Measurements from ENCODE around the gene PTPRD. TPM values are rescaled to one million over a fixed set of nuclear protein-coding genes. Genes with fewer than 3 reads are reported as not detected.

The PTPRD gene
- total and polyA plus RNA-seq, 9 of the 15 experiments (the other 6 are each of a cell fraction or from before 2014, with no cell fraction given) = 0.11 TPM; not detected in 8

- ChIA-PET CTCF (ENCODE audit: low intra/inter-chr PET ratio) (no interaction called here), POLR2A (no interaction called here)
- H3K9ac ChIP-seq (ENCODE audit: insufficient read depth in 1 of 2, low read depth in 2 of 2, low read length in 2 of 2) = no peak overlapping the region
- H4K20me1 ChIP-seq (replicated peaks; ENCODE audit: control insufficient read depth, insufficient read depth, low read length) = no peaks in the 10 kb centered on the region
- H3K4me3 ChIP-seq = no peak overlapping the region
- H3K9me3 ChIP-seq (replicated peaks; ENCODE audit: control insufficient read depth, insufficient read depth, low read depth, low read length) = no peaks in the 10 kb centered on the region
- DNase-seq (ENCODE audit: extremely low read depth in 1 of 4, low spot score in 3 of 4) = no peak
- H3K36me3 ChIP-seq (ENCODE audit: control insufficient read depth, insufficient read depth, low read length) = no peaks in the 10 kb centered on the region
- 0% methylated on average over 2 of the region's 2 CpGs for WGBS (ENCODE audit: insufficient coverage, low coverage, missing lambda C conversion rate)
- no peak overlapping the region for H3K4me2 ChIP-seq (ENCODE audit: insufficient read depth, low read length)
- no peaks in the 10 kb centered on the region for H3K27me3 ChIP-seq (ENCODE audit: control insufficient read depth in 2 of 2, insufficient read depth in 2 of 2, low read length in 2 of 2)
- in situ Hi-C loops (cut with MboI) (no loop called here), intact Hi-C loops (cut with micrococcal nuclease) (no loop called here)
- no peak overlapping the region for H3K27ac ChIP-seq (ENCODE audit: extremely low read depth, low read depth, low read length)
- H3K79me2 ChIP-seq (ENCODE audit: control insufficient read depth, insufficient read depth, low read length) = no peaks in the 10 kb centered on the region
- H3K9me1 ChIP-seq (ENCODE audit: control insufficient read depth, insufficient read depth, low read length) = no peaks in the 10 kb centered on the region
- no peak overlapping the region for H2AFZ ChIP-seq (ENCODE audit: low read depth, low read length)
- BruUV-seq (replicated peaks) = no TSS peak
- TF ChIP-seq GATAD2A (IDR thresholded peaks at IDR 0.05) (no peak), PHB (CRISPR knock-in tag; IDR thresholded peaks at IDR 0.05) (no peak), MCM7 (IDR thresholded peaks at IDR 0.05) (no peak), E2F5 (CRISPR knock-in tag; IDR thresholded peaks at IDR 0.05) (no peak), JUND (IDR thresholded peaks at IDR 0.05; ENCODE audit: borderline replicate concordance, low read depth, low read length) (no peak), JUND (tag; IDR thresholded peaks at IDR 0.05; ENCODE audit: borderline replicate concordance, low read depth, low read length) (no peak), ZMIZ1 (IDR thresholded peaks at IDR 0.05; ENCODE audit: low read depth in 2 of 2, low read length in 2 of 2) (no peak), BHLHE40 (IDR thresholded peaks at IDR 0.05; ENCODE audit: low read length) (no peak), HCFC1 (IDR thresholded peaks at IDR 0.05; ENCODE audit: low read depth, low read length) (no peak), CCAR2 (IDR thresholded peaks at IDR 0.05; ENCODE audit: low read depth, low read length) (no peak), MYC (IDR thresholded peaks at IDR 0.05; ENCODE audit: low read depth, low read length) (no peak), MYC (CRISPR knock-in tag; IDR thresholded peaks at IDR 0.05; ENCODE audit: borderline replicate concordance, low read depth) (no peak), ZNF586 (CRISPR knock-in tag; conservative IDR thresholded peaks at IDR 0.05) (no peak), SNAPC5 (CRISPR knock-in tag; IDR thresholded peaks at IDR 0.05) (no peak)
- TF ChIP-seq, protein P1, sequence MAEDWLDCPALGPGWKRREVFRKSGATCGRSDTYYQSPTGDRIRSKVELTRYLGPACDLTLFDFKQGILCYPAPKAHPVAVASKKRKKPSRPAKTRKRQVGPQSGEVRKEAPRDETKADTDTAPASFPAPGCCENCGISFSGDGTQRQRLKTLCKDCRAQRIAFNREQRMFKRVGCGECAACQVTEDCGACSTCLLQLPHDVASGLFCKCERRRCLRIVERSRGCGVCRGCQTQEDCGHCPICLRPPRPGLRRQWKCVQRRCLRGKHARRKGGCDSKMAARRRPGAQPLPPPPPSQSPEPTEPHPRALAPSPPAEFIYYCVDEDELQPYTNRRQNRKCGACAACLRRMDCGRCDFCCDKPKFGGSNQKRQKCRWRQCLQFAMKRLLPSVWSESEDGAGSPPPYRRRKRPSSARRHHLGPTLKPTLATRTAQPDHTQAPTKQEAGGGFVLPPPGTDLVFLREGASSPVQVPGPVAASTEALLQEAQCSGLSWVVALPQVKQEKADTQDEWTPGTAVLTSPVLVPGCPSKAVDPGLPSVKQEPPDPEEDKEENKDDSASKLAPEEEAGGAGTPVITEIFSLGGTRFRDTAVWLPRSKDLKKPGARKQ (CRISPR knock-in tag; IDR thresholded peaks at IDR 0.05) = no peak
- TF ChIP-seq, protein P2, sequence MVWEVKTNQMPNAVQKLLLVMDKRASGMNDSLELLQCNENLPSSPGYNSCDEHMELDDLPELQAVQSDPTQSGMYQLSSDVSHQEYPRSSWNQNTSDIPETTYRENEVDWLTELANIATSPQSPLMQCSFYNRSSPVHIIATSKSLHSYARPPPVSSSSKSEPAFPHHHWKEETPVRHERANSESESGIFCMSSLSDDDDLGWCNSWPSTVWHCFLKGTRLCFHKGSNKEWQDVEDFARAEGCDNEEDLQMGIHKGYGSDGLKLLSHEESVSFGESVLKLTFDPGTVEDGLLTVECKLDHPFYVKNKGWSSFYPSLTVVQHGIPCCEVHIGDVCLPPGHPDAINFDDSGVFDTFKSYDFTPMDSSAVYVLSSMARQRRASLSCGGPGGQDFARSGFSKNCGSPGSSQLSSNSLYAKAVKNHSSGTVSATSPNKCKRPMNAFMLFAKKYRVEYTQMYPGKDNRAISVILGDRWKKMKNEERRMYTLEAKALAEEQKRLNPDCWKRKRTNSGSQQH (CRISPR knock-in tag; IDR thresholded peaks at IDR 0.05) = no peak
- no peak for ATAC-seq
- no peak for FAIRE-seq
- no peaks in the 10 kb centered on the region for H3K4me1 ChIP-seq (replicated peaks in 1 of 2; ENCODE audit: control insufficient read depth in 2 of 2, insufficient read depth in 2 of 2, low read length in 2 of 2)
Observed at GRCh38 chr9:8727191-8727590, 1885.6 kb downstream of the PTPRD start.
